Measurements from ENCODE around the gene NPPA. TPM values are rescaled to one million over a fixed set of nuclear protein-coding genes. Genes with fewer than 3 reads are reported as not detected.

NPPA gene
- total RNA-seq, 4 donors from 2014 or later: not detected

GRCh38 chr1:11888206-11888876 is 40.8 kb upstream of the NPPA start:
- H3K27me3 ChIP-seq: peaks cover 4% of the 10 kb centered on the region
- no peaks in the 10 kb centered on the region for H3K9me3 ChIP-seq
- H3K27ac ChIP-seq: no peak overlapping the region
- no peak for DNase-seq (ENCODE audit: low spot score in 2 of 2)
- H3K36me3 ChIP-seq: no peaks in the 10 kb centered on the region
- no peaks in the 10 kb centered on the region for H3K4me1 ChIP-seq
- TF ChIP-seq POLR2A (IDR thresholded peaks at IDR 0.05): no peak
- TF ChIP-seq POLR2AphosphoS5 (IDR thresholded peaks at IDR 0.05): no peak
- no peak for TF ChIP-seq EP300 (IDR thresholded peaks at IDR 0.05)
- TF ChIP-seq CTCF (IDR thresholded peaks at IDR 0.05): no peak
- no peak overlapping the region for H3K4me3 ChIP-seq
- 80% methylated on average over 15 of the region's 15 CpGs for WGBS

GRCh38 chr1:11887666-11888007 is 40.1 kb upstream of the NPPA start:
- H3K36me3 ChIP-seq: no peaks in the 10 kb centered on the region
- H3K4me3 ChIP-seq: no peak overlapping the region
- DNase-seq (ENCODE audit: low spot score in 2 of 2): no peak
- TF ChIP-seq CTCF (IDR thresholded peaks at IDR 0.05) (no peak), POLR2A (IDR thresholded peaks at IDR 0.05) (no peak), POLR2AphosphoS5 (IDR thresholded peaks at IDR 0.05) (no peak), EP300 (IDR thresholded peaks at IDR 0.05) (no peak)
- 82% methylated on average over 7 of the region's 7 CpGs for WGBS
- no peak overlapping the region for H3K27ac ChIP-seq
- no peaks in the 10 kb centered on the region for H3K9me3 ChIP-seq
- H3K4me1 ChIP-seq: peaks cover 6% of the 10 kb centered on the region
- H3K27me3 ChIP-seq: peaks cover 4% of the 10 kb centered on the region

- no peak overlapping the region for H3K27ac ChIP-seq
- H3K4me3 ChIP-seq: no peak overlapping the region
- 78% methylated on average over 18 of the region's 19 CpGs for WGBS
- no peaks in the 10 kb centered on the region for H3K9me3 ChIP-seq
- H3K36me3 ChIP-seq: no peaks in the 10 kb centered on the region
- peaks cover 3% of the 10 kb centered on the region for H3K27me3 ChIP-seq
- peaks cover 6% of the 10 kb centered on the region for H3K4me1 ChIP-seq
- no peak for TF ChIP-seq EP300 (IDR thresholded peaks at IDR 0.05)
- no peak for TF ChIP-seq POLR2A (IDR thresholded peaks at IDR 0.05)
- TF ChIP-seq CTCF (IDR thresholded peaks at IDR 0.05): no peak
- TF ChIP-seq POLR2AphosphoS5 (IDR thresholded peaks at IDR 0.05): no peak
- no peak for DNase-seq (ENCODE audit: low spot score in 2 of 2)
These were observed 39.5 kb upstream of the NPPA start for GRCh38 chr1:11886986-11887665.

GRCh38 chr1:11885916-11886315 is 38.3 kb upstream of the NPPA start:
- H3K4me3 ChIP-seq: no peak overlapping the region
- no peak overlapping the region for H3K27ac ChIP-seq
- H3K27me3 ChIP-seq: no peaks in the 10 kb centered on the region
- no peak for TF ChIP-seq EP300 (IDR thresholded peaks at IDR 0.05)
- no peak for TF ChIP-seq POLR2AphosphoS5 (IDR thresholded peaks at IDR 0.05)
- no peak for TF ChIP-seq CTCF (IDR thresholded peaks at IDR 0.05)
- TF ChIP-seq POLR2A (IDR thresholded peaks at IDR 0.05): no peak
- no peaks in the 10 kb centered on the region for H3K36me3 ChIP-seq
- H3K9me3 ChIP-seq: no peaks in the 10 kb centered on the region
- 79% methylated on average over 6 of the region's 6 CpGs for WGBS
- DNase-seq (ENCODE audit: low spot score in 2 of 2): no peak
- peaks cover 6% of the 10 kb centered on the region for H3K4me1 ChIP-seq

GRCh38 chr1:11882814-11883538 is 35.4 kb upstream of the NPPA start:
- Histone ChIP-seq H3K36me3 (no peaks in the 10 kb centered on the region), H3K4me1 (peaks cover 12% of the 10 kb centered on the region), H3K4me3 (no peak overlapping the region), H3K27me3 (peaks cover 8% of the 10 kb centered on the region), H3K27ac (no peak overlapping the region), H3K9me3 (no peaks in the 10 kb centered on the region)
- no peak for TF ChIP-seq EP300 (IDR thresholded peaks at IDR 0.05)
- TF ChIP-seq POLR2AphosphoS5 (IDR thresholded peaks at IDR 0.05): no peak
- TF ChIP-seq CTCF (IDR thresholded peaks at IDR 0.05): no peak
- no peak for TF ChIP-seq POLR2A (IDR thresholded peaks at IDR 0.05)
- no peak for DNase-seq (ENCODE audit: low spot score in 2 of 2)
- 15% methylated on average over 6 of the region's 13 CpGs for WGBS

Data from suprapubic skin (tissue), 4 donors.